Stimulated activated CD8-positive, alpha-beta memory T cell treated with anti-CD3 and anti-CD28 coated beads, Interleukin-15, amount 100 ng/mL, for 4 hours (primary cell): ENCODE results near the gene PTK6.
"Not testable (repeated sequence)": the region's sequence is repeated elsewhere in the genome, so short reads cannot be mapped to it uniquely, and the experiment has no call there.

Source experiments
- DNase-seq, 2 donors: peaks; one replicate each; pipeline ENCODE4 v3.0.0-alpha.2; 2020; ENCODE audit warnings: low read depth in 2 of 2

Gene PTK6

DNA sequence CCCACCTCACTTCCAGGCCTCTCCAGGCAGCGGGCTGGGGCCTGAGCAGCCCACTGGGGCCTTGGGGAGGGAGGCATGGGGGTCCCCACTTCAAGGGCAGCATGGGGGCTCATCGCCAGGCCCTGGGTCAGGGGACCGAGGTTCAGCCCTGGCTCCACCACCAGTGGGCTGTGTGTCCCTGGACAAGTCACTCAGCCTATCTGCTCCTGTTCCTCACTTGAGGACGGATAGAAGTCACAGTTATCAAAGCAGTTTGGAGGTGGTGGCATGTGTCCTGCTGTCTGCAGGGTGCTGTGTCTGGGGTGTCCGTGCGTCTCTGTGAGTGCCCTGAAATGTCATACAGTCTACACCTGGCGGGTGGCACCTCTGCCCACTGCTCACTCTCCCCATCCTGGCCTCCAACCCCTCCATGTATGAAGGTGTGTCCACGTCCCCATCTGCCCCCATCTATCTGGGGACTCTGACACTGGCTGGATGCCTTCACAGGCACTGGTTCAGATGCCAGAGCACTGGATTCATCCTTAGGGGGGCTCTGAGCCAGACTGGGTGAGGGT lies 41.9 kb downstream of the PTK6 start:
- no peak for DNase-seq

DNA sequence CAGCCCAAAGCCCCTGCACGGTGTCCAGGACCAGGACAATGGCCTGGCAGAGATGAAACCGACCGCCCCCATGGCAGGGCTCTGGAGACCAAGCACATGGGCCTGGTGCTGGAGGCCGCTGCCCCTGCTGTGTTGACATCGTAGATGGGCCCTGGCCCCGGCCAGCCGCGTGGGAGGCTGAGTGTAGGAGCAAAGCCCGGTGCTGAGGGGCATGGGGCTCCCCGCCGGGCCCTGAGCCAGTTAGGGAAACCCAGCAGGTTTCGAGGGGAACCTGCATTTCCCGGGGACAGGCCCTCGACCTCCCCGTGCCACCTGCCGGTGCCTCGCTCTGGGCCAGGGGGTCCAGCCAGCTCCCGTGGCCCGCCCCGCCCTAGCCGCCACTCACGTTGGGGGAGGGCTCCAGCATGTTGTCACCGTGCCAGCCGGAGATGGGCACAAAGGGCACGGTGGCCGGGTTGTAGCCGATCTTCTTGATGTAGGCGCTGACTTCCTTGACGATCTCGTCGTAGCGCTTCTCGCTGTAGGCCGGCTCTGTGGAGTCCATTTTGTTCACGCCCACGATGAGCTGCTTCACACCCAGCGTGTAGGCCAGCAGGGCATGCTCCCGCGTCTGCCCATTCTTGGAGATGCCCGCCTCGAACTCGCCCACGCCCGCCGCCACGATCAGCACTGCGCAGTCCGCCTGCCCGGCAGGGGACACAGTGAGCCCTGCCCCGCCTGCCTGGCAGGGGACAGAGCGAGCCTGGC lies 42.6 kb downstream of the PTK6 start:
- DNase-seq: no peak

DNA sequence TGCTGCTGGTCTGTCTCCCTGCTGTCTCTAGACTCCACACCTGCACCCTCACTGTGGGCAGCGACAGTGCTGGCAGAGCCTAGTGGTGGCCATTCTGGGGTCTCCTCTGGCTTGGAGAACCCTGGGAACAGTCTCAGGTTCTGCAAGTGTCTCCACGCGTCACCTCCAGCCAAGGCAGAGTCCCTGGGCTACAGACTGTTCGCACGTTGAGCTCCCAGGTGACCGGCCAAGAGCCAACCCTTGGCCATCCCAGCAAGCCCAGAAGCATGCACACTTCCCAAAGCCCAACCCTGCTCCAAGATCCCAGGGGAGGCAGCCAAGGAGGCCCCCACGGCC lies 43.1 kb downstream of the PTK6 start:
- DNase-seq: no peak

DNA sequence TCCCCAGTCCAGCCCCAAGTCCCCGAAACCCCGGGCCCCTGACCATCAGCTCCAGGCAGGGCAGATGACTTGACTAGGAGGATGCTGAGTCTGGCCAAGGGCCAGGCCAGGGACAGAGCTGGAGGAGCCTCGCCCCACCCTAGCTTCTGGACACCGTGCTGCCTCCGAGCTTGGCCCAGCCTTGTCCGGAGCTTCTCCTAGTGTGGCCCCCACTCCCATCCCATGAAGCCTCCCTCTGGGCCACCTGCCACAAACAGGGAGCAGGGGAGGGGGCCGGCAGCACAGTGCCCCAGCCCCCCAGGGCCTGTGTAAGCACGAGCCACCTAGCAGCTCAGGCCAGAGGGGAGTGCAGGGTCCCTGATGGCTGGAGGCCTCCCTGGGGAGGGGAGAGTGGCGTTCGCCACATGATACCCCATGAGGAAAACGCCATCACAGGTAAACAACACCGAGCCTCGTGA lies 43.6 kb downstream of the PTK6 start:
- no peak for DNase-seq

DNA sequence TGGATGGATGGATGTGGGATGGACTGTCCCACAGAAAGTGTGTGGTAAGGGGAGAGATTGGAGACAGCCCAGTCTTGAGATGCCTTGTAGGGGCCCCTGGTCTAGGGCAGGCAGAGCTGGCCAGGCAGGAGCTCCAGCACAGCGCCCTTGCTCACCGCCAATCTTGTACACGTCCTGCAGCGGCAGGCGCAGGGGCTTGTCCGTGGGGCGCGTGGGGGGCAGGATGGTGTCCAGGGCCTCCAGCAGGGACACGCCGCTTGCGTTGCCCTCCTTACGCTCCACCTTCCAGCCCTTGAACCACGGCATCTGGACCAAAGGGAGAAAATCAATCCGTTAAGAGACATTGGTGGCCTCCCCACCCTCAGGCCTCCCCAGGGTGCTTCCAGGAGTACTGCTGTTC lies 44.2 kb downstream of the PTK6 start:
- DNase-seq: no peak

DNA sequence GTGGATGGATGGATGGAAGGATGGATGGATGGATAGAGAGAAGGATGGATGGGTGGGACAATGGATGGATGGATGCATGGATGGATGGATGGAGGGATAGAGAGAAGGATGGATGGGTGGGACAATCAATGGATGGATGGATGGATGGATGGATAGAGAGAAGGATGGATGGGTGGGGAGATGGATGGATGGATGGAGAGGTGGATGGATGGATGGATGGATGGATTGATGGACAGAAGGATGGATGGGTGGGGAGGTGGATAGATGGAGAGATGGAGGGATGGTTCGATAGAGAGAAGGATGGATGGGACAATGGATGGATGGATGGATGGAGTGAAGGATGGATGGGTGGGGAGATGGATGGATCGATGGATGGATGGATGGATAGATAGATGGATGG lies 44.7 kb downstream of the PTK6 start:
- DNase-seq: no peak

DNA sequence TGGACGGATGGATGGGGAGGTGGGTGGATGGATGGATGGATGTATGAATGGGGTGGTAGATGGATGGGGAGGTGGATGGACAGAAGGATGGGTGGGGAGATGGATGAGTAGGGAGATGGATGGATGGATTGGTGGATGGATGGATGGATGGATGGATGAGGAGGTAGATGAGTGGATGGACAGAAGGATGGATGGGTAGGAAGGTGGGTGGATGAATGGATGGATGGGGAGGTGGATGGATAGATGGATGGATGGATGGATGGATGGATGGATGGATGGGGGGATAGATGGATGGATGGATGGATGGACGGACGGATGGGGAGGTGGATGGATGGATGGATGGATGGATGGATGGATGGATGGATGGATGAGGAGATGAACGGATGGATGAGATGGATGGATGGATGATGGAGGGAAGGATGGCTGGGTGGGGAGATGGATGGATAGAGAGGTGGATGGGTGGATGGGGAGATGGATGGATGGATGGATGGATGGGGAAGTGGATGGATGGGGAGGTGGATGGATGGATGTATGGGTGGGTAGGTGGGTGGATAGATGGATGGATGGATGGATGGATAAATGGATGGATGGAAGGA lies 45.4 kb downstream of the PTK6 start:
- DNase-seq: no peak

DNA sequence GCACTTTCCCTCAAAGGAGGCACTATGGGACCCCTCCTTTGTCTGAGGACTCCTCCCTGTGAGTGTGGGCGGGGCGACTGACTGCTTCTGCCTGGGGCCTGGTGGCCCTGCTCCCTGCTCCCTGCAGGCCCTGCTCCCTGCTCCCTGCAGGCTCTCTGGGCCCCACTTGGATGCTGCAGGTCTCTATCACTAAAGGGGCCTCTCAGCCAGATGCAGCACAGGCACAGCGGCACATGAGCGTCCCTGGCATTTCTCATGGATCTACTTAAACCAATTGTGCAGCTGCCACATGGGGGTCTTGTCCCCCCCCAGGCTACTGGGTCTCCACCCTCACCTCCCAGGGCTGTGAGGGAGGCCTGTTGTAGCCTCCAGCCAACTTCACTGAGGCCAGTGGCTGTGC lies 46.1 kb downstream of the PTK6 start:
- DNase-seq: no peak

DNA sequence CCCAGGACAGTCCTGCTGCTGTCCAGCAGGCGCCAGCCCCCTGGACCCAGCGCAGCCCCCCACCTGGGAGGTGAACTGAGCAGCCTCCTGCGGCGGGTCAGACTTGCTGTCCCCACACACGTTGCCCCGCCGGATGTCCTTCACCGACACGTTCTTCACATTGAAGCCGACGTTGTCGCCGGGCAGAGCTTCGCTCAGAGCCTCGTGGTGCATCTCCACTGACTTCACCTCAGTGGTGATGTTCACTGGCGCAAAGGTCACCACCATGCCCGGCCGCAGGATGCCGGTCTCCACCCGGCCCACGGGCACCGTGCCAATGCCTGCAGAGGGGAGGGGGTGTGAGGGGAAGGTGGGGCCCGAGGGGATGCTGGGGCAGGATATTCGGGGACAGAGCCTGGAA lies 46.8 kb downstream of the PTK6 start:
- DNase-seq: no peak

DNA sequence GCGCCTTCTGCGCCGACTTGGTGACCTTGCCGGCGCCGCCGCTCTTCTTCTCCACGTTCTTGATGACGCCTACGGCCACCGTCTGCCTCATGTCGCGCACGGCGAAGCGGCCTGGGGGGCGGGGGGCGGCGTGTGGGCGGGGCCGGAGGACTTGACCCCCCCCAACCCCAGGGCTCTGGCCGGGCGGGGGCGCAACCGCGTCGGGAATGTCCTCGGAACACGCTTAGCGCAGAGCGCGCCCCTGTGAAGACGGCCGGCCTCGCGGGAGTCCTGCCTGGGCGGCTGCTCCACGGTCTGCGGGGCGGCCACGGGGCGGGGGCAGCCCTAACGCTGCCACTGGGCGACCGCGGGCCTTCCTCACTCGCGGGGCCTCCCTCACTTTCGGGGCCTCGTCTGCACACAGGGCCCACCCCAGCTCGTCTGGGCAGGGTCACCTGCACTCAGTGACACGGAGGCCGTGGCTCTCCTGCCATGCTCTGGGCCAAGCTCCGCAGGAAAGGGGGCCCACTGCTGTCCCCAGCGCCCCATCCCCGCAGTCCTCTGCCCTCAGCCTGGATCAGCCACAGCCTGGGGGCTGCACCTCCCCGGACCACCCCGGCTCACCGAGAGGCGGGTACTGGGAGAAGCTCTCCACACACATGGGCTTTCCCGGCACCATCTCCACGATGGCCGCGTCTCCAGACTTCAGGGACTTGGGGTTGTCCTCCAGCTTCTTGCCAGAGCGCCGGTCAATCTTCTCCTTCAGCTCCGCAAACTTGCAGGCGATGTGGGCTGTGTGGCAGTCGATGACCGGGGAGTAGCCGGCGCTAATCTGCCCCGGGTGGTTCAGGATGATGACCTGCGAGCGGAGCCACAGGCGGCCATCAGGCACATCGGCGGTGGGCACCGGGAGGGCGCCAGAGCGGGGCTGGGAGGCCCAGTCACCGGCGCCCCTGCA lies 48.6 kb downstream of the PTK6 start:
- no peak for DNase-seq

DNA sequence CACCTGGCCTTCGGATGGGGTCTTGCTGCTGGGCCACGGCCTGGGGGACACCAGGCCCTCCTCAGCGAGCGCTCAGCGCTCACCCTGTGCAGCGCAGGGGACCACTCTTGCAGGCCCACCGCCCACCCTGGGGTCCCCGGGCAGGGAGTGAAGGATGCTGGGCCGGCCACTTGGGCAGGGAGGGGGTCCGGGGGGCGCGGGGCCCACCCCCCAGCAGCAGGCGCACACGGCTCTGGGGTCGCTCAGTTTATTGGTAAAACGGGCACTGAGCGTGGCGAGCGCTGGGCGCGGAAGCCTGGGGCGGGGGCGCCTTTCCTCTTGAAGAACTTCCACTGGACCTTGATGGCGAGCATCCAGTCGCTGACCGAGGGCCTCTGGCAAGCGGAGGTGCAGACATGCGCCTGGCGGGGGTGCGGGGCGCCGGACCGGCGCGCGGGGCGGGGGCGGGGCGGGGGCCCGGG lies 49.4 kb downstream of the PTK6 start:
- no peak for DNase-seq

DNA sequence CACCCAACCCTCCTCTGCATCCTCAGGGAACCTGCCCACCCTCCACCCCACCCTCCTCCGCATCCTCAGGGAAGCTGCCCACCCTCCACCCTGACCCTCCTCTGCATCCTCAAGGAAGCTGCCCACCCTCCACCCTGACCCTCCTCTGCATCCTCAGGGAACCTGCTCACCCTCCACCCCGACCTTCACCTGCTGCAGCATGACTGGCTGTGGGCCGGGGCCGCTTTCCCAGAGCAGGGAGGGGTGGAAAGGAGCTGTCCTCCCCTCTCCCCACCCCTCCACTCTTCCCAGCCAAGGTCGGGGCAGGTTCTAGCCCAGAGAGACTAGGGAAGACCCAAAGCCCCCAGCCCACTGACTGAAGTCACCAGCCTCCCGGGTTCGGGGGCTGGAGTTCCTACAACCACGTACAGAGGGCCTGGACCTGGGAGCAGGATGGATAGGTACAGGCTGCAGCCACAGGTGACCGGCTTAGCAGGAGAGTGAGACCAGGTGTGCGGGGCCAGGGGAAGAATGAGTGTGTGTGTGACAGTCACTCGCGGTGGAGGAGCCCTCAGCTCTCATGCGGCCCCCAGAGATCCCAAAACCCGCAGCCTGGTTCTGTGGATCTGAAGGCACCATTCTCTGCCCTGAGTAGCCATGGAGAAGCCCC lies 49.9 kb downstream of the PTK6 start:
- no peak for DNase-seq

DNA sequence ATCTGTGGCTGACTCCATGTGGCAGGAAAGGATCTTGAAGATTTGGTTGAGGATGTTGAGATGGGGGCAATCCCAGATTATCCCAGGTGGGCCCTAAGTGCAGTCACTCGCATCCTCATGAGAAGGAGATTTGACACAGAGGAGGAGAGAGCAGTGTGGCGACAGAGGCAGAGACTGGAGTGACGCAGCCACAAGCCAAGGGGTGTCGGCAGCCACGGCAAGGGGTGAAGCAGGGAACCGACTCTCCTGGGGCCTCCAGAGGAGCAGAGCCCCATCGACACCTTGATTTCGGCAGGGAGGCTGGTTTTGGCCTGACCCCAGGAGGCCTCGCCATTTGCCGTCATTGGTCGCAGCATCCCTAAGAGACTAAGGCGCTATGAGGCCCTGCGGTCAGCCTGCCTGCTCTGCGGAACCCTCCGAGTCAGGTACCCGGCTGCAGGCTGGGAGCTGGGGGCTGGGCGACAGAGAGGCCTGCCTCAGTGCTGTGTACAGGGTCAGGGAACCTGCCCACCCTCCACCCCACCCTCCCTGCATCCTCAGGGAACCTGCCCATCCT lies 50.8 kb downstream of the PTK6 start:
- DNase-seq: no peak

DNA sequence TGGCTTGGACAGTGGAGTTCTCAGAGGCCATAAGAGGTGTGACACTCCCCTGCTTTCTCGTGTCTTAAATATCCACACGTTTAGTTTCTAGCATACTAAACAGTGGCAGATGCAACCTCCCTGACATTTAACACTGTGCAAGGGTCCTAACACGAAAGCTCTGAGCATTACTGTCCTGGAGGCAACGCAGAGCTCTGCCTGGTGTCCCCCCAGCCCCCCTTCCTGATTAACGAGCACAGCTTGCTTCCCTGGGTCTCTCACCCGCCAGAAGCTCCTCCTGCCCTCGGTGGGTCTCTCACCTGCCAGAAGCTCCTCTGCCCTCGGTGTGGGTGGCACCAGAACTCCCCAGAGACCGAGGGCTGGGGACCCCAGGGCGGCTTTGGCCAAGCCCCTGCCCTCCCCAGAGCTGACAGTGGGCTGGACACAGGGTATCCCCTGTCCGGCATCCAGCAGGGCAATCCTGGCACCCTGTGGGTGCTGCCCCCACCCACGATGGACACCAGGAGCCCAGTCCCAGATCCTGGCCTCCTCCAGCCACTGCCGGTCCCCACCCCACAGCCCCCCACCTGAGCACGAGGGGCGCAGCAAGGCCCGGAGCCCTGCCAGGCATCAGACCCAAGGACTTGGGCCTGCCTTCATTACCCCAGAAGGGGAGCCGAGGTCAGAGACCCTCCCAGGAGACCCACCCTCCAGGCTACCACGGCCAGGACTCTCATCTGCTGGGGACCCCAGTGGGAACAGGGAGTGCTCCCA lies 52.3 kb downstream of the PTK6 start:
- DNase-seq: no peak

DNA sequence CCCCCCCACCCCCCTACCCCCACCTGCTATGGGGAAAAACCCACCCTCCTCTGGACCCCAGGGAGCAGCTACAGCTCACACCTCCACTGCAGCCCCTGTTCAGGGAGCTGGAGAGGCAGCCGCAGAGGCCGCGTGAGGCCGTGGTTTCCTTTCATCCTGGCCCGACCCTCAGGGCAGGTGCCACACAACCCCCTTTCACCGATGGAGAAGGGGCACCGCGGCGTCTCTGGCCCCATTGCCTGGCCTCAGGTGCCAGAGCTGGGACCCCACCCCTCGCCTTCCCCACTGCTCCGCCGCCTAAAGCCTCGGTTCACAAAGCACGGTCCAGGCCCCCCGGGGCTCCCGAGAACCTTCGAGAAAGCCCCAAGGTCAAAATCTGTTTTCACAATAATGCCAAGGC lies 52.9 kb downstream of the PTK6 start:
- DNase-seq: no peak

DNA sequence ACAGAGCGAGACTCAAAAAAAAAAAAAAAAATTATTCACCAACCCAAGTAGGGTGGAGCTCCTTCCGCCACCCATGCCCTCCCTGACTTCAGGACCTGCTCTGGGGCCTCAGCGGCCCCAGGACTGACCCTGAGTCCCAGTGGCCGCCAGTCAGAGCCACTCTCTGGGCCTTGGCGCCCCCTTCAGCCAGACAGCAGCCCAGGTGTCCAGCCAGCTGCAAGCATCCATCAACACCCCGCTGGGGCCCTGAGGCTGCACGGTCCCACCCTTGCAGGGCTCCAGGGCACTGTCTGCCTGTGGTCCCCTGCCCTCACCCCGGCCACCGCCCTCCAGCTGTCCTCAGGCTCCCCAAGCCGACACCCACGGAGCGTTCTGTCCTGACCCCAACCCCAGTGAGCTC lies 53.3 kb downstream of the PTK6 start:
- no peak for DNase-seq

DNA sequence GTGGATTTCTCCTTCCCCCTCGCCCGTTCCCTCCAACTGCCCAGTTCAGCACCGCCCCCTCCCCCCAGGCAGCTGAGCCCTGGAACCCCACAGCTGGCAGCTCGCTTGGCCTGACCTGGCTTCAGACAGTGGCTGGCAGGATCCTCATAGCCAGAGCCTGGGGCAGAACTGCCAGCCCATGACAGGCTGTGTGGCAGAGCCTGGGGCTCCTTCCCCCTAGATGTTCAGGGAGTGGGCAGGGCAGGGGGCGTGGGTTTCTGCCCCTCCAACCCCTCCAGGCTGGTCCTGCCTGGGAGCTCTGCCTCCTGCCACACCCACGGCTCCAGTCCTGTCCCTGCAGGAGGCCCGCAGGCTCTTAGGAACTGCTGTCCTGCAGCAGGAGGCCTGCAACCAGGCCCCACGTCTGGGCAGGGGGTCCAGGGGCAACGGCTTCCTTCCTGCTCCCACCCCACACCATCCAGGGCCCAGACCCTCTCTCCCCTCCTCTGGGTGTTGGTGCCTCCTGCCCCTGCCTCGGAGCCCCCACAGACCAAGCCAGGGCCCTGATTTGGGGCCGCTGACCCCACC lies 55.1 kb downstream of the PTK6 start:
- no peak for DNase-seq

DNA sequence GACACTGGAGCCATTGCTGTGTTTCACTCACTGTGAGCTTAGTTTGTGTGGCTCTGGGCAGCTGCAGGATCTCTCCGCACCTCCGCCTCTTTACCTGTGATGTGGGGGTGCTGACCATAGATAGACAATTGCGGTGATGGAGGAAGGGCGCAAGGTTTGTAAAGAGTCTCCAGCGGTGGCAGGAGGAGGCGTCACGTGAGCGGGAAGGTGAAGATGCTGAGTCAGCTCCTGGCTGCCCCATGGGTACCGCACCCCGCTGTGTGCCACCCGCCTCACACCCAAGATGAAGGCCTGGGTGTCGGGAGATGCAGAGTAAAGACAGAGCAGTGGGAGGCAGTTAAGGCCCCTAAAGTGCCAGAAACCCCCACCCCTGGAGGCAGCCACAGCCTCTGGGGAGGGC lies 55.7 kb downstream of the PTK6 start:
- DNase-seq: no peak

DNA sequence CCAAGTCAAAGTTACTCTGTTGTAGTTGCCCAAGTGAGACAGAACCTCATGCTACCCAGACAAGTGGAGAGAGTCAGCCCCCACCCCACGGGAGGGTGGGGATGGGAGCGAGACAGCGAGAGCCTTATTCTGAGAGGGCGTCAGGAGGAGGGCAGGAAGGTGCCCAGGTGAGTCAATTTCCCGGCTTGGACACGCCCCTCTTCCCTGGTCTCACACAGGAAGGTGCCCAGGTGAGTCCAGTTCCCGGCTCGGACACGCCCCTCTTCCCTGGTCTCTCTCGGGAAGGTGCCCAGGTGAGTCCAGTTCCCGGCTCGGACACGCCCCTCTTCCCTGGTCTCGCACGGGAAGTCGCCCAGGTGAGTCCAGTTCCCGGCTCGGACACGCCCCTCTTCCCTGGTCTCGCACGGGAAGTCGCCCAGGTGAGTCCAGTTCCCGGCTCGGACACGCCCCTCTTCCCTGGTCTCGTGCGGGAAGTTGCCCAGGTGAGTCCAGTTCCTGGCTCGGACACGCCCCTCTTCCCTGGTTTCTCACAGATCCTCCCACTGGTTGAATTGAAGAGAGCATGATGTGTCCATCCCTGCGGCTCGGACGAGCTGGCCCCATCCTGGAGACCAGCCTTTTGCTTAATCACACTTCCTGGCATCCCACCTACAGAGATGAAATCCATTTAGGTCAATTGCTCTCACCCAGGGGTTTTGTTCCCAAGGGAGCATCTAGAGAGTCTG lies 57.3 kb downstream of the PTK6 start:
- DNase-seq: not testable (repeated sequence)
